GM10248 (cell line): ENCODE results near the gene TEX38.

Source experiments
- CTCF ChIA-PET: fragments of 300-600 bp; sonication (Branson Sonifier 250); formaldehyde crosslinking; extraction: SDS; loops from one replicate; lab custom pipeline; 2021; ENCODE audit warnings: antibody characterized with exemption; lab: Yijun Ruan, JAX
- POLR2A ChIA-PET: fragments of 350-650 bp; sonication (Branson Sonifier 250); formaldehyde crosslinking; extraction: SDS; loops from one replicate; lab custom pipeline; 2020; ENCODE audit warnings: antibody characterized with exemption; lab: Yijun Ruan, JAX
- DNase-seq: peaks from one replicate; pipeline ENCODE4 v3.0.0; 2012; ENCODE audit errors: extremely low spot score
- CTCF ChIP-seq: IDR thresholded peaks from 2 replicates; pipeline ENCODE4 v1.5.1; 2012; ENCODE audit warnings: mild to moderate bottlenecking, low read depth; ENCODE audit errors: extremely low read depth, missing control alignments, control extremely low read depth

TEX38 gene

GRCh38 chr1:46671554-46671953 is at the start of gene TEX38:
TSS of gene TEX38 (plus strand) at chr1:46671854. CDS start at chr1:46671935, 81 bp downstream.
- ChIA-PET CTCF (no interaction called here), POLR2A (interaction anchor here (0.6 kb wide), 1 partner anchor 48 kb away, joined by 8 read pairs; no protein-coding TSS in a partner anchor)
- no peak for TF ChIP-seq CTCF
- no peak for DNase-seq

GRCh38 chr1:46621930-46622329 is 49.7 kb upstream of the TEX38 start:
- POLR2A ChIA-PET, result no interaction called here
- CTCF ChIA-PET, result interaction anchor here (0.6 to 14.0 kb wide), 10 partner anchors 10 to 554 kb away, joined by 3 to 135 read pairs (median 3); partner anchors contain the start of gene MKNK1
- no peak for DNase-seq
- TF ChIP-seq CTCF, result no peak

GRCh38 chr1:46622344-46622743 is 49.3 kb upstream of the TEX38 start:
- TF ChIP-seq CTCF, result peak; percentile 32
- no peak for DNase-seq
- ChIA-PET CTCF (interaction anchor here (0.6 to 14.0 kb wide), 9 partner anchors 10 to 553 kb away, joined by 3 to 135 read pairs (median 3); partner anchors contain the start of gene MKNK1), POLR2A (no interaction called here)

- ChIA-PET POLR2A (no interaction called here), CTCF (interaction anchor here (1.0 to 14.0 kb wide), 10 partner anchors 8 to 101 kb away, joined by 3 to 135 read pairs (median 5); partner anchors contain the start of gene MKNK1)
- DNase-seq, result no peak
- TF ChIP-seq CTCF, result no peak
These were observed 47.7 kb upstream of the TEX38 start for GRCh38 chr1:46623743-46624644.

- ChIA-PET CTCF (interaction anchor here (0.7 to 4.1 kb wide), 5 partner anchors 8 to 94 kb away, joined by 3 to 21 read pairs (median 3); no protein-coding TSS in a partner anchor), POLR2A (interaction anchor here (0.7 kb wide), 1 partner anchor 19 kb away, joined by 3 read pairs; no protein-coding TSS in a partner anchor)
- no peak for TF ChIP-seq CTCF
- no peak for DNase-seq
These were observed 40.9 kb upstream of the TEX38 start for GRCh38 chr1:46630719-46631118.

GRCh38 chr1:46635205-46635604 is 36.4 kb upstream of the TEX38 start:
- POLR2A ChIA-PET, result no interaction called here
- TF ChIP-seq CTCF, result no peak
- CTCF ChIA-PET, result interaction anchor here (0.9 to 2.0 kb wide), 7 partner anchors 8 to 73 kb away, joined by 3 to 6 read pairs (median 4); no protein-coding TSS in a partner anchor
- no peak for DNase-seq
